Cardiac septum (tissue), 1 donor: Measurements from ENCODE around the gene TNPO2. TPM values are rescaled to one million over a fixed set of nuclear protein-coding genes. Genes with fewer than 3 reads are reported as not detected.
A peak's percentile ranks its signal among the peaks of the same experiment; 100 is the strongest.

Experiments used
- DNase-seq: peaks from one replicate; pipeline ENCODE4 v3.0.0-alpha.2; 2020; ENCODE audit warnings: low spot score
- intact Hi-C: fragments of 100-400 bp; cut with DNase I; formaldehyde crosslinking; loops from one replicate; pipeline ENCODE4 v1.14.0; 2022
- total RNA-seq: library from RNA; stranded (reverse); fragmentation: NEBNext Ultra II Directional; extraction: Animal tissue kit (Norgen Biotek cat#: 25700); gene quantifications from one replicate; pipeline ENCODE4 v1.2.1, GENCODE V29; 2021
- donor health status: DM: no; HTN: no; CAD: no.

Gene TNPO2
- total RNA-seq, 1 donor from 2014 or later: 50.4 TPM

- no peak for DNase-seq
- intact Hi-C loops: loop anchor here (5.0 kb wide), 1 partner anchor 103 kb away; no protein-coding TSS in a partner anchor
Observed at GRCh38 chr19:12665671-12666264, 58.0 kb downstream of the TNPO2 start.

DNA sequence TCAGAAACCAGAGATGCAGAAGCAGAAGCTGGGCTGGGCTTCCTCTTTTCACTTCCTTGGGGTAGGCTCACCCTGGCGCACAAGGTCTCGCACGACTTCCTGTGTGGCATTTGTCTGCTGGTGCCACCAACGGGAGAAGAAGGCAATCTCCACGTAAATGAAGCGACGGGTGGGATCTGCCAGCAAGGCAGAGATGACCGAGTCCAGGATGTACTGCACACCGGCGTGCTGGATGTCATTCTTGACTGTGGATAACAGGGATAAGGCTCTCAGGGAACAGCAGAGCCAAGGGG, 58.5 kb downstream of the TNPO2 start:
- intact Hi-C loops: loop anchor here (5.0 kb wide), 1 partner anchor 103 kb away; no protein-coding TSS in a partner anchor
- peak; percentile 92 for DNase-seq

DNA sequence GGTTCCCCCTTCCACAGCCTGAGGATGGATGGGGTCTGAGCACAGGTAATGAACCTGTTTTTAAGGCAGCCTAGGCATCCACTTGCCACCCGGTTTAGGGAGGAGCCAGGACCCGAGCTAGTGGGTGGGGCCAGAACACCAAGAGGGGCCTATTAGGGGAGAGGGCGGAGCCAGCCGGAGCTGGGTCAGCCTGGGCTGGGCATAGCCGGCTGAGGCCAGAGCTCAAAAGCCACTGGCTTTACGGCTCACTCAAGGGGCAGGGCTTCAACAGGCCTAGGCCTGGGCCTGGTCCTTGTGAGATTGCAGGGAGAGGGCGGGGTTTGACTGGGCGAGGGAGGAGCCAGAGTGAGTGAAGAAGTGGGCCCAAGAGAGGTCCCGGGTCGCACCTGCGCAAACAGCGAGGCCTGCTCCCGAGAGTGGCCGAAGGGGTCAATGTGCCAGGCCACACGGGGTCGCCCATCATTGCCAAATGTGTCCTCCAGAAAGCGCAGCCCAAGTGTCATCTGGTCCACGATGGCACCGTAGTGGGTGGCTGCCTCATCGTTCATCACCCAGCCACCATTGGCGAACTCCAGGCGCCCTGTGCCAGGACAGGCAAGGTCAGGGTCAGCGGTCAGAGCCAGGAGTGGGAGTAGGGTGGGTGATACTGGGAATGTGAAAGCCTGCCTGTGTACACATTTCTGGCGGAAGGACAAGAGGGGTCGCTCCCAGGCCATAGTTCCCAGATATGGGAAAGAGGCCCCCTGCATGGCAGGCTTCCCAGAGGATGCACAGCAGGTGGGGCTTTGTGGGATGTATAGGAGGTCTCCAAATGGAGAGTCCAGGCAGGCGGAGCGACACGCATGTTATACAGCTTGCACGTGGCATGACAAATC, 59.1 kb downstream of the TNPO2 start:
- no peak for DNase-seq
- intact Hi-C loops: loop anchor here (5.0 kb wide), 1 partner anchor 102 kb away; no protein-coding TSS in a partner anchor

GRCh38 chr19:12660980-12661379, 62.8 kb downstream of the TNPO2 start:
- intact Hi-C loops: no loop called here
- no peak for DNase-seq

GRCh38 chr19:12657966-12658365, 65.8 kb downstream of the TNPO2 start:
- no peak for DNase-seq
- intact Hi-C loops: no loop called here

DNA sequence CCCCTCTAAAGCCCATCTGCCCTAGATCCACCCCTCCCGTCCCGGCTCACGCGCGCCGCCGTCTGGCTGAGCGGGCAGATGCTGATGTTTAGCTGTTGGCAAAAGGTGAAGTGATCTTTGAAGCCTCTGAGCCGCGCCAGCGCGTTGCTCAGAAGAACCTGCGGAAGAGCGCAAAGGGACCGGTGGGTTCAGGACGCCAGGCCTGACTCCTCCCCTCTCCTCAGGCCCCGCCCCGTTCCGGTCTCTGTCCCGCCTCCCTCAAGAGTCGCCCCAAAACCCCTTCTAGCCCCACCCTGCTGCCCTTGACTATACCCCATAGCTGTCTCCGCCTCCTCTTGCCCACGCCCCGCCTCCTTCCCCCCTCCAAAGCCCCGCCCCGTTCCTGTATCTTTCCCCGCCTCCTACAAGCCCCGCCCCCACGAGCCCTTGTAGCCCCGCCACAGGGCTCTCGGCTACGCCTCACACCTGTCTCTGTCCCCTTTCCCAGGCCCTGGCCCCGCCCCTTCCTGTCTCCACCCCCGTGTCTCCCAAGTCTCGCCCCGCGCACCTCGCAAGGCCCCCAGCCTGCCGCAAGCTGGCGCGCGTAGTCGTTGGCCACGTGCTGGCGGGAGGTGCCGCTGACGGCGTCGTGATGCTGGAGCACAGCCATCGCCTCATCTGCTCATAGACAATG, 66.7 kb downstream of the TNPO2 start:
- intact Hi-C loops: no loop called here
- no peak for DNase-seq

- no peak for DNase-seq
- intact Hi-C loops: no loop called here
Observed at GRCh38 chr19:12655546-12655945, 68.2 kb downstream of the TNPO2 start.

DNA sequence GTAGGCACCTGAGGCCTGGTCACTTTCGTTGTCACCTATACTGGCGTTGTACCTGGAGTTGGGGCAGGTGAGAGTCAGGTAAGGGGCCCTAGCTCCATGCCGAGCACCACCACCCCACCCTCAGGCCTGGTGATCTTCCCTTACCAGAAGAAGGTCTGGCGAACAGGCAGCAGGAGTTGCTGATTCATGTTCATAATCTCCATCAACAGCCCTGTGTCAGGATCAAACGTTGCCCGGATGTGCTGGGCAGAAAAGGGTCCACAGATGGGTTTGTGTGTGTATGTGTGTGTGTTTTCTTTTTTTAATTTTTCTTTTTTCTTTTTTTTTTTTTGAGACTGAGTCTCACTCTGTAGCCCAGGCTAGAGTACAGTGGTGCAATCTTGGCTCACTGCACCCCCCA, 71.5 kb downstream of the TNPO2 start:
- no peak for DNase-seq

DNA sequence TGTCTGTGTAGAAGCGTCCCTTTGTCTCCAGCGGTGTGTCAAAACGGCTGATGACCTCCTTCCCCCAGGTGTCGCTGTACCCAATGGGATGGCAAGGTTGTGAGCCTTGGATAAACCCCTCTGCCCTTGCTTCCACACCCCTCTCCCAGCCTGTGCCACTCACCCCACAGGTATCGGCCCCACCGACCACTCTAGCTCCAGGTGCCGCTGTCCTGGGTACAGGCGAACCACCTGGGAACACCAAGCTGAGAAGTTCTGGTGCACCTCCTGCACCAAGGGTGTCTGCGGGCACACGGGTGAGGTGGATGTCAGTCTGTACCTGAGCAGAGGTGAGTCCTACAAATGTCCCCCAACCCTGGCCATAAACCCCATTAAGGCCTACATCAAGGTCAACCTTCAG, 73.8 kb downstream of the TNPO2 start:
- no peak for DNase-seq

More for the DNA sequence above, 71.5 kb downstream of the TNPO2 start:
- intact Hi-C loops: no loop called here

More for the DNA sequence above, 73.8 kb downstream of the TNPO2 start:
- intact Hi-C loops: no loop called here

Other genes with a start within 250 kb of the TNPO2 start
- gene ZNF709, start 239.1 kb downstream of the TNPO2 start, total RNA-seq: 0.94 TPM
- 9.3 TPM for gene ZNF564, start 172.4 kb downstream of the TNPO2 start, total RNA-seq
- 5.1 TPM for gene ZNF490, start 113.1 kb downstream of the TNPO2 start, total RNA-seq
- gene ZNF791, start 113.0 kb downstream of the TNPO2 start, total RNA-seq: 14.8 TPM
- gene MAN2B1, start 57.2 kb downstream of the TNPO2 start, total RNA-seq: 20.6 TPM
- 10.0 TPM for gene WDR83, start 57.1 kb downstream of the TNPO2 start, total RNA-seq
- gene DHPS, start 42.1 kb downstream of the TNPO2 start, total RNA-seq: 49.0 TPM
- gene GNG14, start 35.9 kb downstream of the TNPO2 start, total RNA-seq: not detected
- 2.2 TPM for gene FBXW9, start 27.3 kb downstream of the TNPO2 start, total RNA-seq
- gene TRIR, start 10.8 kb upstream of the TNPO2 start, total RNA-seq: 111 TPM
- gene GET3, start 13.6 kb upstream of the TNPO2 start, total RNA-seq: 58.4 TPM
- gene BEST2, start 27.9 kb upstream of the TNPO2 start, total RNA-seq: not detected
- 101 TPM for gene HOOK2, start 51.6 kb upstream of the TNPO2 start, total RNA-seq
- gene JUNB, start 67.6 kb upstream of the TNPO2 start, total RNA-seq: 97.7 TPM
- 595 TPM for gene PRDX2, start 77.9 kb upstream of the TNPO2 start, total RNA-seq
- gene THSD8, start 78.1 kb upstream of the TNPO2 start, total RNA-seq: 0.94 TPM
- 4.4 TPM for gene RNASEH2A, start 82.7 kb upstream of the TNPO2 start, total RNA-seq
- gene RTBDN, start 110.6 kb upstream of the TNPO2 start, total RNA-seq: not detected
- gene MAST1, start 114.6 kb upstream of the TNPO2 start, total RNA-seq: 0.65 TPM
- 21.3 TPM for gene DNASE2, start 157.5 kb upstream of the TNPO2 start, total RNA-seq
- gene KLF1, start 163.3 kb upstream of the TNPO2 start, total RNA-seq: 0.38 TPM
- gene GCDH, start 167.2 kb upstream of the TNPO2 start, total RNA-seq: 33.2 TPM
- gene SYCE2, start 195.4 kb upstream of the TNPO2 start, total RNA-seq: not detected
- gene FARSA, start 209.8 kb upstream of the TNPO2 start, total RNA-seq: 36.3 TPM
- gene CALR, start 214.7 kb upstream of the TNPO2 start, total RNA-seq: 412 TPM
- gene RAD23A, start 221.9 kb upstream of the TNPO2 start, total RNA-seq: 143 TPM
- gene GADD45GIP1, start 233.3 kb upstream of the TNPO2 start, total RNA-seq: 23.5 TPM
- 11.4 TPM for gene DAND5, start 245.6 kb upstream of the TNPO2 start, total RNA-seq